PC-3 (cell line): ENCODE data around the gene KCNK2. TPM values are rescaled to one million over a fixed set of nuclear protein-coding genes. Genes with fewer than 3 reads are reported as not detected.
A peak's percentile ranks its signal among the peaks of the same experiment; 100 is the strongest.

Experiments used
- ATAC-seq: fragments of 200-7000 bp; cut with Tn5 transposase; 2 replicates; pipeline ENCODE4 v1.9.1; 2020; ENCODE audit warnings: mild to moderate bottlenecking, moderate library complexity
- BruUV-seq: library from RNA; stranded (reverse); fragments of 400-500 nt; replicated peaks from 2 replicates; lab custom pipeline; 2021; lab: Mats Ljungman, UMichigan
- CTCF ChIA-PET: fragments of 300-600 bp; sonication (Branson Sonifier 250); formaldehyde crosslinking; loops from one replicate; lab custom pipeline; 2022; ENCODE audit warnings: antibody characterized with exemption; lab: Charles Lee
- POLR2A ChIA-PET: fragments of 300-600 bp; sonication (Branson Sonifier 250); formaldehyde crosslinking; loops from one replicate; lab custom pipeline; 2022; ENCODE audit warnings: antibody characterized with exemption; ENCODE audit not compliant: unreplicated experiment; lab: Charles Lee
- DNase-seq: peaks from one replicate; pipeline ENCODE4 v3.0.0-alpha.2; 2015
- H2AFZ ChIP-seq: fragments of 300-600 bp; sonication (generic); 2 replicates; pipeline ENCODE4 v1.6.0; 2016; ENCODE audit warnings: antibody characterized with exemption, low read length
- H3F3A ChIP-seq: fragments of 300-600 bp; sonication (generic); one replicate; pipeline ENCODE4 v1.6.0; 2017; ENCODE audit warnings: antibody characterized with exemption, low read length, control low read depth, mild to moderate bottlenecking; ENCODE audit not compliant: unreplicated experiment
- H3K27ac ChIP-seq: fragments of 300-600 bp; sonication (generic); 2 replicates; pipeline ENCODE4 v1.5.1; 2016; ENCODE audit warnings: mild to moderate bottlenecking, low read length
- H3K27me3 ChIP-seq: fragments of 300-600 bp; sonication (generic); 2 replicates; pipeline ENCODE4 v1.6.1; 2016; ENCODE audit warnings: low read length, mixed read lengths
- H3K36me3 ChIP-seq: fragments of 300-600 bp; sonication (generic); 2 replicates; pipeline ENCODE4 v1.6.1; 2016; ENCODE audit warnings: low read depth, mixed run types, low read length, mixed read lengths
- H3K4me1 ChIP-seq: fragments of 300-600 bp; sonication (generic); 2 replicates; pipeline ENCODE4 v1.5.1; 2016; ENCODE audit warnings: low read length; ENCODE audit not compliant: insufficient read depth
- H3K4me2 ChIP-seq: fragments of 300-600 bp; sonication (generic); 2 replicates; pipeline ENCODE4 v1.6.0; 2016; ENCODE audit warnings: low read length
- H3K4me3 ChIP-seq: fragments of 300-600 bp; sonication (generic); 2 replicates; pipeline ENCODE4 v1.5.1; 2016; ENCODE audit warnings: mild to moderate bottlenecking, low read length, mixed read lengths
- H3K79me2 ChIP-seq: fragments of 300-600 bp; sonication (generic); 2 replicates; pipeline ENCODE4 v1.6.1; 2017; ENCODE audit warnings: low read length, mixed read lengths
- H3K9ac ChIP-seq: fragments of 300-600 bp; sonication (generic); 2 replicates; pipeline ENCODE4 v1.6.0; 2016; ENCODE audit warnings: mild to moderate bottlenecking, low read length
- H3K9me2 ChIP-seq: fragments of 300-600 bp; sonication (generic); replicated peaks from 2 replicates; pipeline ENCODE4 v1.6.1; 2016; ENCODE audit warnings: mixed run types, low read length, mixed read lengths
- H3K9me3 ChIP-seq: fragments of 300-600 bp; sonication (generic); 2 replicates; pipeline ENCODE4 v1.6.1; 2016; ENCODE audit warnings: low read length, mixed read lengths
- H4K20me1 ChIP-seq: fragments of 300-600 bp; sonication (generic); 2 replicates; pipeline ENCODE4 v1.6.1; 2016; ENCODE audit warnings: low read length, mixed read lengths
- EZH2 ChIP-seq: fragments of 300-600 bp; sonication (generic); IDR thresholded peaks from one replicate; pipeline ENCODE4 v1.6.1; 2017; ENCODE audit warnings: antibody characterized with exemption, mild to moderate bottlenecking, low read length; ENCODE audit not compliant: unreplicated experiment
- EZH2phosphoT487 ChIP-seq: fragments of 300-600 bp; sonication (generic); IDR thresholded peaks from 2 replicates; pipeline ENCODE4 v1.6.1; 2018; ENCODE audit warnings: mild to moderate bottlenecking, antibody characterized with exemption, low read length, borderline replicate concordance
- intact Hi-C: fragments of 100-400 bp; cut with micrococcal nuclease; formaldehyde crosslinking; loops from 2 replicates; pipeline ENCODE4 v1.9.0; 2023
- total RNA-seq: library from RNA; depleted of rRNA; stranded (reverse); fragments of >200 nt; gene quantifications from 2 replicates; pipeline ENCODE4 v1.2.3, GENCODE V29; 2014
- TF ChIP-seq, protein P1 (sequence below): fragments of 300-600 bp; sonication (generic); conservative IDR thresholded peaks from 2 replicates; pipeline ENCODE4 v1.5.1; 2017; ENCODE audit warnings: antibody characterized with exemption, low read depth, mild to moderate bottlenecking, low read length

KCNK2 gene
- total RNA-seq, 1 experiment from 2014 or later = not detected

DNA sequence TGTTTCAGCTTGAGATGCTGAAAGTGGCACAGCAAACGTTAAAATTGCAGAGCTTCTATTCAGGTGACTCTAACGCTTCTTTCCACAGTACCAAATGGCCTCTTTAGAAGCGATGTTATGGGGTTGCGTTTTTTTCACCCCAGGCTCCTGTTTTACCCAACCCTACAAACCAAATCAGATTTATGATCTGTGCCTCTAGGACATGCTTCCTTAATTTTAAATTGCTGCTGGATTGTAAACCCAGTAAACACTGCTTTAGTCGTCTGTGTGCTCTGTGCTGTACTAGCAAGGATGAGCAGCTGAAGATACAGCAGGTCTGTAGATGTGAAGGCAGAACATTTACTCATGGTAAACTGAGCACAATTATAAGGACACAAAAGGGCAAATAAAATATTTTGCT is 13.0 kb downstream of the KCNK2 start:
- intact Hi-C loops = no loop called here
- CTCF ChIA-PET = no interaction called here

DNA sequence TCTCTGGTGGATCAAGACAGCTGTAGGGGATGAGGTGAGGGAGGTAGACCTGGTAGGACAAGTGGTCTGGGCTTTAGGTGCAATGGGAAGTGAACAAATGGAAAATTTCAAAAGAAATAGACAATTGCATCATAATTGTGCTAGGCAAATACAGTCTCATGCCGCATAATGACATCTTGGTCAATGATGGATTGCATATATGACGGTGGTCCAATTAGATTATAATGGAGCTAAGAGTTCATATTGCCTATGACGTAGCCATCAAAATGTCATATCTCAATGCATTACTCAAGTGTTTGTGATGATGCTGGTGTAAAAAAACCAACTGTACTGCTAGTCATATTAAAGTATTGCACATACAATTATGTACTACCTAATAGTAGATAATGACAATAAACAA is 19.0 kb downstream of the KCNK2 start:
- ChIA-PET CTCF (no interaction called here), POLR2A (no interaction called here)
- Histone ChIP-seq H3K27ac (no peak overlapping the region), H2AFZ (no peak overlapping the region), H3K27me3 (peaks cover 4% of the 10 kb centered on the region; the same call in 1 of the 2 replicates), H3K9me3 (no peaks in the 10 kb centered on the region), H3K36me3 (no peaks in the 10 kb centered on the region), H3K4me1 (no peaks in the 10 kb centered on the region), H3K9ac (no peak overlapping the region), H3K79me2 (no peaks in the 10 kb centered on the region), H4K20me1 (no peaks in the 10 kb centered on the region), H3K4me3 (no peak overlapping the region), H3K4me2 (no peak overlapping the region), H3F3A (no peaks in the 10 kb centered on the region), H3K9me2 (no peaks in the 10 kb centered on the region)
- intact Hi-C loops = no loop called here
- no peak for TF ChIP-seq EZH2
- TF ChIP-seq EZH2phosphoT487 = no peak
- TF ChIP-seq, protein P1, sequence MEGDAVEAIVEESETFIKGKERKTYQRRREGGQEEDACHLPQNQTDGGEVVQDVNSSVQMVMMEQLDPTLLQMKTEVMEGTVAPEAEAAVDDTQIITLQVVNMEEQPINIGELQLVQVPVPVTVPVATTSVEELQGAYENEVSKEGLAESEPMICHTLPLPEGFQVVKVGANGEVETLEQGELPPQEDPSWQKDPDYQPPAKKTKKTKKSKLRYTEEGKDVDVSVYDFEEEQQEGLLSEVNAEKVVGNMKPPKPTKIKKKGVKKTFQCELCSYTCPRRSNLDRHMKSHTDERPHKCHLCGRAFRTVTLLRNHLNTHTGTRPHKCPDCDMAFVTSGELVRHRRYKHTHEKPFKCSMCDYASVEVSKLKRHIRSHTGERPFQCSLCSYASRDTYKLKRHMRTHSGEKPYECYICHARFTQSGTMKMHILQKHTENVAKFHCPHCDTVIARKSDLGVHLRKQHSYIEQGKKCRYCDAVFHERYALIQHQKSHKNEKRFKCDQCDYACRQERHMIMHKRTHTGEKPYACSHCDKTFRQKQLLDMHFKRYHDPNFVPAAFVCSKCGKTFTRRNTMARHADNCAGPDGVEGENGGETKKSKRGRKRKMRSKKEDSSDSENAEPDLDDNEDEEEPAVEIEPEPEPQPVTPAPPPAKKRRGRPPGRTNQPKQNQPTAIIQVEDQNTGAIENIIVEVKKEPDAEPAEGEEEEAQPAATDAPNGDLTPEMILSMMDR = no peak
- DNase-seq = no peak
- ATAC-seq = no peak
- BruUV-seq = no TSS peak

More for the DNA sequence above, 13.0 kb downstream of the KCNK2 start:
- Histone ChIP-seq H3K27ac (no peak overlapping the region), H3K9me3 (no peaks in the 10 kb centered on the region), H3K4me3 (no peak overlapping the region), H3K36me3 (no peaks in the 10 kb centered on the region), H3K4me1 (no peaks in the 10 kb centered on the region), H4K20me1 (no peaks in the 10 kb centered on the region), H3K79me2 (no peaks in the 10 kb centered on the region), H3K9ac (no peak overlapping the region), H3K27me3 (peaks cover 8% of the 10 kb centered on the region; the same call in 1 of the 2 replicates), H3F3A (no peaks in the 10 kb centered on the region), H3K9me2 (no peaks in the 10 kb centered on the region), H3K4me2 (no peak overlapping the region), H2AFZ (no peak overlapping the region)
- POLR2A ChIA-PET = no interaction called here
- TF ChIP-seq, protein P1 = no peak
- TF ChIP-seq EZH2 (no peak), EZH2phosphoT487 (no peak)
- no peak for ATAC-seq
- no TSS peak for BruUV-seq
- DNase-seq = no peak

DNA sequence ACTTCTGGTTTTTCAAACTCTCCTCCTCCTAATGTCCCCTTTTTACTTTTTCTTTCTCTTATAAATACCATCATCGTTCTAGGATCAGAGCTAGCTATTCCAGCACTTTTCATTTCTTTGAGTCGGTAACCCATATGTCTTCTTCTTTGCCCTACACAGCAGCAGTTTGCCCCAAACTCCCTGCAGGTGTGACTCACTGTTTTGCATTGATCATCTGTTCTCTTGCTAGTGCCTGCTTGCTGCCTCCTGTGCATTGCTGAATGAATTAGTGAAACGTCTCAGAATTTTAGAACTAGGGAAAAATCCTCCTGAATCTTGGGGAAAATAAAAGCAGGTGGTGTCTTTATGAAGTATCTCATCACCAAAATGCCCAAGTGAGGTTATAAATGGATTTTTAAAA is 21.7 kb downstream of the KCNK2 start:
- no TSS peak for BruUV-seq
- Histone ChIP-seq H3K9me3 (no peaks in the 10 kb centered on the region), H3K27me3 (peaks cover 4% of the 10 kb centered on the region; the same call in 1 of the 2 replicates), H3K27ac (no peak overlapping the region), H4K20me1 (no peaks in the 10 kb centered on the region), H3K4me1 (no peaks in the 10 kb centered on the region), H3K9me2 (no peaks in the 10 kb centered on the region), H3K9ac (no peak overlapping the region), H3K4me3 (no peak overlapping the region), H3K4me2 (no peak overlapping the region), H3F3A (no peaks in the 10 kb centered on the region), H2AFZ (peak overlapping the region; percentile 10; the same call in 1 of the 2 replicates), H3K36me3 (no peaks in the 10 kb centered on the region), H3K79me2 (no peaks in the 10 kb centered on the region)
- peak; percentile 61; the same call in 1 of the 2 replicates for ATAC-seq
- CTCF ChIA-PET = interaction anchor here (0.7 kb wide), 1 partner anchor 297 kb away, joined by 3 read pairs; no protein-coding TSS in a partner anchor
- POLR2A ChIA-PET = no interaction called here
- TF ChIP-seq EZH2phosphoT487 (no peak), EZH2 (no peak)
- TF ChIP-seq, protein P1 = no peak
- intact Hi-C loops = no loop called here
- DNase-seq = peak; percentile 27
